Measurements from ENCODE around the gene KCNAB3.
"Not testable (repeated sequence)": the region's sequence is repeated elsewhere in the genome, so short reads cannot be mapped to it uniquely, and the experiment has no call there.

The KCNAB3 gene

DNA sequence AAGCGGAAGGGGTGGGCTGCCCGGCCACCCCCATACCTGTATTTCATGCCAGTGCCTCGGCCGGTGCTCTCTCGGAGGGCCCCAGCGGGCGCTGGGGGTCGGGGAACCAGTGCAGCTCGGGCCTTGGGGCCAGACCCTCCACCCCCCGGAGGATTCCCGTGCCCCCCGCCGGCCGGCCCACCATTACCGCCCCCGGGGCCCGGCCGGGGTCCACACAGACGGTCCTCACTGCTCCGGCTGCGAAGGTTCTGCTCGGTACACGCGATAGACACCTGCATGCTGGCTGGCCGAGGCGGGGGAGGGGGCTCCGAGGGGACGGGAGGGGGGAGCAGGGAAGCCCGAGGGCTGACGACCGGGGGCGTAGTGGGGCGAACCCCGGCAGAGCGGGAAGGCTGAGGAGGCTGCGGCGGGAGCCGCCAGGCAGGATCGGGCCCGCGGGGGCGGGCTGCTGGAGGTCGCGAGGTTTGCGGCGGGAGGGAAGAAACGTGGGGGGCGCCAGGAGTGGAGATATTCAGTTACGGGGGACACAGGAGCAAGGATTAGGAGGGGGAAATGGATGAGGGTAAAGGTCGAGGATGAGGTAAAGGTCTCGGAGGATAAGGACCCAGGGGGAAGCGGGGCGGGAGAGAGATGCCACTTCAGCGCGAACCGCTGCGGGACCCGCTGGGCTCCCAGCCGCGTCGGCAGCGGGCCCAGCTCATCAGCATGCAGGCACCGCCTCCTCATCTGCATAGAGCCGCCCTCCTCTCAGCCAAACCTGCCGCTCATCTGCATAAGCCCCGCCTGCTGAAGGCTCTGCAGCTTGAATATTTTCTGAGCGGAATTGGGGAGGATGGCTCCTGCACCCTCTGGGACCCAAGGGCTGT is at the start of gene KCNAB3:
Gene KCNAB3, minus strand, starts transcription at position 699 of the 866 bp plus-strand sequence. Its CDS starts 421 bp downstream, at position 278.
- no peak for DNase-seq (ENCODE audit: low read depth)

DNA sequence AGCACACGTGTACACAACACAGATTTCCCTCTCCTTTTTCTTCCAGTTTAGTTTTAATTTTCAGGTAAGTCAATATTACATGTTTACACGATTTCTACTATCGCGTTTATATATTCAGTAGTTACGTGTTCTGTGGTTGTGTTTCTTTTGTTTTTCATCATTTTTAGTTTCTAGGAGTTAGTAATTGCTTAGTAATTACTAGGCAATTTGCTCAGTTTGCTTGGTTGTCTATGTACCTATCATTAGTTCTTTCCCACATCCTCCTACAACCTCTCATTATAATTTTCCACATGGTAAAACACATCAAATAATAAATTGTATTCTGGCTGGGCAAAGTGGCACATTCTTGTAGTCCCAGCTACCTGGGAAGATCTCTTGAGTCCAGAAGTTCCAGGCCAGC is 48.1 kb upstream of the KCNAB3 start:
- no peak for DNase-seq (ENCODE audit: low read depth)

DNA sequence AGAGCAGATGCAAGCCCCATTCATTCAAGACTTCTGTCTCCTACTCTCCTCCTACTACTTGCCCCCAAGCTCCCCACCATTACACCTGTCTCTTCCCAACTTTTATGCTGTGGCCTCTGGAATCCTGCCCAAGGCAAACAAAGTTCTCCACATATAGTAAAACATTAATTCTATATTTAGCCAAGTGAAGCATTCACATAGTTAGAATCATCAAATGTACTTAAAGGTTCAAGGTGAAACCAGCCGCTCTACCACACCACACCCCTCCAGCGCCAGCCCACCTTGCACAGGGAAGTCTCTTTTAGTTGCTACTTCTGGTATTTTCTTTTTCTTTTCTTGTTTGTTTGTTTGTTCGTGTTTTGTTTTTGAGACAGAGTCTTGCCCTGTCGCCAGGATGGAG is 47.4 kb upstream of the KCNAB3 start:
- no peak for DNase-seq (ENCODE audit: low read depth)

DNA sequence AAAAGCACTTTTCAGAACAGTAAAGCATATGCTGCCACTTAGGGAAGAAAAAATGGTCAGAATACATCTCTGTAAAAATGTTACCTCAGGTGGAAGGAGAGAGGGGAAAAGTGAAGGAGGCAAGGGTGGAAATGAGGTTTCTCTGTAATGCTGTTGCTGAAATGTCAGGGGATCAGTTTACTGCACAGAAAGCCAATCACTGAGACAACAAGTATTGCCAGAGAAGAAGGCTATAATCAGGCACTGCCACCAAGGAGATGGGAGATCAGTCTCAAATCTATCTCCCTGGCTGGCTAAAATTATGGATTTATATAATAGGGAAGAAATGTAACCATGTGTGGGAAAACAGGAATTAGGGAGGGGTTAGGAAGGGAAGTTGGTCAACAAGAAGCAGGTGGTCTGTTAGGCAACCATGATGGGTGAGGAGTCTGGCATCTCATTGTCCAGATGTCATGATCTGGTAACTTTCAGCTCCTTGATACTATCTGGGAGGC is 45.0 kb upstream of the KCNAB3 start:
- no peak for DNase-seq (ENCODE audit: low read depth)

DNA sequence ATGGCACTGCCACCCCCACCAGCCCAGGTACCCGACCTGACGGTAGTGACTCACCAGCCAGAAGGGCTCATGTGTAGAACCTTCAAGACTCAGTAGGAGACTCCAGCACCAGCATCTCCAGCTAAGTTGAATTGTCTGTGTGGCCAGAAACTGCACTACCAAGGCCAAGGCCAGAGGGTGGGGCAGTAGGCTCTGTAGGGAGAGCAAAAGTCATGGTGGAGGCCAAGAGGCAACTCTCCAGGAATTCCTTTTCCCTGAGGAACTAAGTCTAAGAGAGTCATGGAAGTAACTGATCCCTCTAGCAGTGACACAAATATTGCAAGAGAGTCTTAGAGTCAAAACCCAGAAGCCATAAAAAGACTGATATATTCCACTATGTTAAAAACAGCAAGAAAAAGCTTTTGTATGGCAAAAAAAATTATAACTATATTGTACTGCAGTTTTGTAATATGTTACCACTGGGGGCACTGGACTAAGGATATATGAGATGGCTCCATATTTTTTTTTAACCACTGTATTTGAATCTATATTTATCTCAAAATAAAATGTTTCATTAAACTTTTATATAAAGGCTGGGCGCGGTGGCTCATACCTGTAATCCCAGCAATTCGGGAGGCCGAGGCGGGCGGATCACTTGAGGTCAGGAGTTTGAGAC is 42.6 kb upstream of the KCNAB3 start:
- DNase-seq (ENCODE audit: low read depth) = no peak

DNA sequence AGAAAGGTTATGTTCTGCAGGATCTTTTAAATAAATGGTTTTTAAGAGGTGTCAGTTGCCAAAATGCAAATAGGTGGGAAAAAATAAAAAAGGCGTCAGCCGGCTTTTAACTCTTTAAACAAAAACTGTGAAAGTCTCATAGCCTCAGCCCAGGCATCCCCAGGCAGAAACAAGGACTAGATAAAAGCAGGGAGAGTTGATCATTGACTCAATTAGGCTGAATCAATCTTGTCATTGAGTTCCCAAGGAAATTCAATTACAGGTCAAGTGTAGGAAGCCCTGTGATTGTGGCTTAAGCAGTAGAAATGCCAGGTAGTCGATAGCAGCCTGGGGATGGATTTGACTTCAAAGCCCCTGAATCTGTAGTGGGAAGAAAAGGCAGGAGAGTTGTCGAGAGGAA is 42.0 kb upstream of the KCNAB3 start:
- no peak for DNase-seq (ENCODE audit: low read depth)

DNA sequence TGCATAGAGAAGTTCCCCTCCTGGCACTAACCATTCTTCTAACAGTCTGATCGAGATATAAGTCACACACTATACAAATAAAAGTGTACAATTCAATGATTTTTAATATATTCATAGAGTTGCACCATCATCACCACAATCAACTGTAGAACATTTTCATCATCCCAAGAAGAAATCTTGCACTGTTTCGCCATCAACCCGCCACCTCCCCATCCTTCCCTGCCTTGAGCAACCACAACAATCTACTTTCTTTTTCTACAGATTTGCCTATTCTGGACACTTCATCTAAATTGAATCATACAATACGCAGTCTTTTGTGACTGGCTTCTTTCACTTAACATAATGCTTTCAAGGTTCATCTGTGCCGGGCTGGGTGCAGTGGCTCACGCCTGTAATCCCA is 39.8 kb upstream of the KCNAB3 start:
- DNase-seq (ENCODE audit: low read depth) = no peak

DNA sequence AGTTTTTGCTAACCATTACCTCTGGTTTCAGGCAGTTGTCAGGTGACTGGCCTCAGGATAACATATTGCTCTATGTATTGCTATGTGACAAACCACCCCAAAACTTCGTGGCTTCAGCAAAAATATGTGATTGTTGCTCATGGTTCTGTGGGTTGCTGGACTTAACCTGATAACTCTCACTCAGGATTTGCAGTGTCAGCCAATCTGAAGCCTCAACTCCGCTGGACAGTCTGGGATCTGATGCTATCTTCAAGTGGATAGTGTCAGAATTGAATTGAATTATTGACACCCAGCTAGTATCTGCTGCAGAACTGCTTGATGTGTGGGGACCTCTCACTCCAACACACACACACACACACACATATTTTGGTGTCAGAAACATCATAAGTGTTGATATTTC is 38.1 kb upstream of the KCNAB3 start:
- DNase-seq (ENCODE audit: low read depth) = no peak

DNA sequence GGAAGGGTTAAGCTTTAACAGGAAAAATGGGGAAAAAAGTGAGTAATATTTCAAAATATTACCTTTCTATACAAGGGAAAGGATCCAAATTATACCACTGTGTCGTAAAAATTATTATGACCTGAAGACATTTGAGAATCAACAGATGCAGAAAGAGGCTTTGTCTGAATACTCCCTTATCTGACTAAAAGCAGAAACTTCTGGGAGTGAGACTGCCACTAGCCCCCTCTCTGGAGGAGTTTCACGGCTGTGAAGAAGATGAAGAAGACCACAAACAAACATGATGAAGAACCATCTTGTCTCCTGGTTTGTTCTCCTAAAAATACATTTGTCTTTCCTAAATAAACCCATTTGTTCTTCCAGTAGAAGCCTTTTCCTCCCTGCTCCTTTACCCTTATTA is 31.8 kb upstream of the KCNAB3 start:
- no peak for DNase-seq (ENCODE audit: low read depth)

DNA sequence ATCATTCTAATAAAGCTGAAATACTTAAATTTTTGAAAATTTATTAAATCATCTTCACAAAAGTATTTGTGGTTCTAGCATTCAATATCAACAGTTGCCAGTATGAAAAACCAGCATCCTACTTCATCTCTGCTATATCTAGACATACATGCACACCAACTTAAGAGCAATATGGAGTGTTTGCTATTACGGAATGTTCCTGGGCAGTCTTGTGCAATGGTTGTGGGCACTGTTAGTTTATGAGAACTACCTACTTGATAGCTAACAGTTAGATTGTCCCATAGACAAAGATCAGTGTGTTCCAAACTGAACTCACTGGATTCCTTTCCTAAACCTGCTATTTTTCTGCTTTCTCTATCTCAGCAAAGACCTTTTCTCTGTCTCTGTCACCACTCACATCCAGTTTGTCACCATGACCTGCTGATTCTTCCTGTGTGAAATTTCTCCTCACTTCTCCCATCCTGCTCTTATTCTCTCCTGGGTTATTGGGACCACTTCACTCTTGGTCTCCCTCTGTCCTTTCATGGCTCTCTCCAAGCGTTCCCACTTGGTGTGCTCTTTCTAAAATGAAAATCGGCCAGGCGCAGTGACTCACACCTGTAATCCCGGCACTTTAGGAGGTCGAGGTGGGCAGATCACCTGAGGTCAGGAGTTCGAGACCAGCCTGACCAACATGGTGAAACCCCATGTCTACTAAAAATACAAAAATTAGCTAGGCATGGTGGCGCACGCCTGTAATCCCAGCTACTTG is 30.0 kb upstream of the KCNAB3 start:
- DNase-seq (ENCODE audit: low read depth) = no peak

DNA sequence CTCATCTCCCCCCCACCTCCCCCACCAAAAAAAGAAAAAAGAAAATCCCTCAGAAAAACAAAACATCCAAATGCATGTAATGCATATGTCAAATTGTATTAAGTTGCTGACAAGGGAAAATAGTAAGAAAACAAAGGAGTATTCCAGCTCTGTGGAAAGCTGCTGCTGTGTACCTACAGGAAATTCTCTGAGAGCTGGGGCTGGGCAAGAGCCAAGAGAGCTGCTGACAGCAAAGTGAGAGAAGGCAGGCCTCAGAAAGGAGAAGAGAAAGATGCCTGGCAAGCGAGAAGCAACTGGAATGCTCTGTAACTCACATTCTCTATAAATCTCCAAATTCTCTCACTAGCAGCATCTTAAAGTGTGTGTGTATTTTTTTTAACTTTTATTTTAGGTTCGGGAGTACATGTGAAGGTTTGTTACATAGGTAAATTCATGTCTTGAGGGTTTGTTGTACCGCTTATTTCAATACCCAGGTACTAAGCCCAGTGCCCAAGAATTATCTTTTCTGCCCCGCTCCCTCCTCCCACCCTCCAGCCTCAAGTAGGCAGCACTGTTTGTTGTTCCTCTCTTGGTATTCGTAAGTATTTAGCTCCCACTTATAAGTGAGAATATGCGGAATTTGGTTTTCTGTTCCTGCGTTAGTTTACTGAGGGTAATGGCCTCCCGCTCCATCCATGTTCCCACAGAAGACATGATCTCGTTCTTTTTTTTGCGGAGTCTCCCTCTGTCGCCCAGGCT is 26.7 kb upstream of the KCNAB3 start:
- no peak for DNase-seq (ENCODE audit: low read depth)

DNA sequence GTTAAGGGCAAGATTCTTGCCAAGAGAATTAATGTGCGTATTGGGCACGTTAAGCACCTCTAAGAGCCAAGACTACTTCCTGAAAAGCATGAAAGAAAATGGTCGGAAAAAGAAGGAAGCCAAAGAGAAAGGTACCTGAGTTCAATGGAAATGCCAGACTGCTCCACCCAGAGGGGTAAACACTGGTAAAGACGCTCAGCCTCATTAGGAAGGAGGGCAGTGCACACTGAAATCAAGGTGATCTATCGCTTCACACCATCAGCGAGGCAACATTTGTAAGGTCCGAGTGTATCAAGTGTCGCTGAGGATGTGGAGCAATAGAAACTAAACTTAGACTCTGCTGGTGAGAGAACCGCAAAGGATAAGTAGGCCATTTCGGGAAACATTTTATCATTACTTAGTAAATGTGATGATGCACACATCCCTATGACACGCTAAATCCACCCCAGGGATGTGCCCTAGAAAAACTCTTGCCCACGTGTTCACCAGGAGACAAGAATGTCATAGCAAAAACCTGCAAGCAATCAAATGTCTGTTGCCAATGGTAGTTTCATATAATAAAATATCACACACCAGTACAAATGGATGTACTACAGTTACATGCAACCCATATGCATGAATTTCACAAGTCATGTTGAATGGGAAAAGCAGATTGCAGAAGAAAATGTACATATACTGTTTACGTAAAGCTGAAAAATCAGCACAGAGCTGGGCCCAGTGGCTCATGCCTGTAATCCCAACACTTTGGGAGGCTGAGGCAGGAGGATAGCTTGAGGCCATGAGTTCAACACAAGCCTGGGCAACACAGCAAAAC is 26.0 kb upstream of the KCNAB3 start:
- no peak for DNase-seq (ENCODE audit: low read depth)

DNA sequence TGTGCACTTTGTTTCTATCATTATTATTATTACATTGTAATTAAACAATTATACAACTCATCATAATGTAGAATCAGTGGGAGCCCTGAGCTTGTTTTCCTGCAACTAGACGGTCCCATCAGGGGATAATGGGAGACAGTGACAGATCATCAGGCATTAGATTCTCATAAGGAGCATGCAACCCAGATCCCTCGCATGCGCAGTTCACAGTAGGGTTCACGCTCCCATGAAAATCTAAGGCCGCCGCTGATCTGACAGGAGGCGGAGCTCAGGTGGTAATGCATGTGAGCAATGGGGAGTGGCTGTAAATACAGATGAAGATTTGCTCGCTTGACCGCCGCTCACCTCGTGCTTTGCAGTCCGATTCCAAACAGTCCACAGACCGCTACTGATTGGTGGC is 23.6 kb upstream of the KCNAB3 start:
- DNase-seq (ENCODE audit: low read depth) = not testable (repeated sequence)

DNA sequence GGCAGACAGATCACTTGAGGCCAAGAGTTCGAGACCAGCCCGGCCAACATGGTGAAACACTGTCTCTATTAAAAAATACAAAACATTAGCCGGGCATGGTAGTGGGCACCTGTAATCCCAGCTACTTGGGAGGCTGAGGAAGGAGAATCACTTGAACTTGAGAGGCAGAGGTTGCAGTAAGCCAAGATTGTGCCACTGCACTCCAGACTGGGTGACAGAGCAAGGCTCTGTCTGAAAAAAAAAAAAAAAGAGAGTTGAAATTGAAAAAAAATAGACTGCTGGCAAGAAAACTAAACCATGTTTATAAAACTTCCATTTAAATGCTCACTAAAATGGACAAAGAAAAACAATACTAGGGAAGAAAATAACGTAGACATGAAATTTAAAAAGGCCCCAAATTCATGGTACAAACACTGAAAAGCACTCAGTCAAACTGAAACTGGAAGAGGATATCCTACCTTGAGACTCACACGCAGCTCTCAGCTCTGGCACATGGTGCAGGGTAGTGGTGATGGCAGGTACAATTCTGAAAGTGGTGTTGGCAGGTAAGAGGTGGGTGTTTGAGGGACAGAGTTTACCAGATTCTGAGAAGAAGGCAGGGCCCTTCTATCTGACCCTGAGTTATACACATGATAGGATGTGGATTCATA is 21.6 kb upstream of the KCNAB3 start:
- DNase-seq (ENCODE audit: low read depth) = no peak

DNA sequence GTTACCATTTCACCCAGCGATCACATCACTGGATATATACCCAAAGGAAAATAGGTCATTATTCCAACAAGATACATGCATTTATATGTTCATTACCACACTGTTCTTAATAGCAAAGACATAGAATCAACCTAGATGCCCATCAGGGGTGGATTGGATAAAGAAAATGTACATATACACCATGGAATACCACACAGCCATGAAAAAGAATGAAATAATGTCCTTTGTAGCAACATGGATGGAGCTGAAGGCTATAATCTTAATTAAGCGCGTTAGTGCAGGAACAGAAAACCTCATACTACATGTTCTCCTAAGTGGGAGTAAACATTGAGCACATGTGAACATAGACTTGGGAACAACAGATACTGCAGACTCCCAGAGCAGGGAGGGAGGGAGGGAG is 20.9 kb upstream of the KCNAB3 start:
- DNase-seq (ENCODE audit: low read depth) = no peak

DNA sequence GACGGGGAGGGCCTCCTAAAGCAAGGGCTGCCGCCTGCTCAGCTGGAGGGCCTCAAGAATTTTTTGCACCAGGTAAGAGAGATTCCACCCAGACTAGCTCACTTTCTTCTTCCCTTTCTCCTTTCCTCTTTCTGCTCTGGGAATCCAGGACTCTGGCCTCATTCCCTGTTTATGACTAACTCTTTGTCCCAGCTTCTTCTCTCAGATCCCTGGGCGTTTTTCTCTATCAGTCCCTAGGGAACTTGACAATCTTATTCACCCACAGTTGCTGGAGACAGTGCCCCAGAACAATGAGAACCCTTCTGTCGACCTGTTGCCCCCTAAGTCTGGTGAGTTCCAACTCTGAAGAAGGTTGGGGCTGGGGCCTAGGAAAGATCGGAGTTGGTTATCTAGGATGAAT is 18.0 kb upstream of the KCNAB3 start:
- no peak for DNase-seq (ENCODE audit: low read depth)

DNA sequence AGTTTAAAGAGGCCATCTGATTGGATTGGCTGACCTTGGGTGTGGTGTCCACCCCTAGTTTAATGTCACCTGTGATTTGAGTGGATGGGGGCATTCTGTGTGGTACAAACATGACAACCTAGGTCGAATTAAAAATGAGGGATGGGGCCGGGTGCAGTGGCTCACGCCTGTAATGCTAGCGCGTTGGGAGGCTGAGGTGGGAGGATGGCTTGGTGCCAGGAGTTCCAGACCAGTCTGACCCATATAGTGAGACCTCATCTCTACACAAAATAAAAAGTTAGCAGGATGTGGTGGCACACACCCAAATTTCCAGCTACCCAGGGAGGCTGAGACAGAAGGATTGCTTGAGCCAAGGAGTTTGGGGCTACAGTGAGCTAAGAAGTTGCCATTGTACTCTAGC is 16.8 kb upstream of the KCNAB3 start:
- no peak for DNase-seq (ENCODE audit: low read depth)

DNA sequence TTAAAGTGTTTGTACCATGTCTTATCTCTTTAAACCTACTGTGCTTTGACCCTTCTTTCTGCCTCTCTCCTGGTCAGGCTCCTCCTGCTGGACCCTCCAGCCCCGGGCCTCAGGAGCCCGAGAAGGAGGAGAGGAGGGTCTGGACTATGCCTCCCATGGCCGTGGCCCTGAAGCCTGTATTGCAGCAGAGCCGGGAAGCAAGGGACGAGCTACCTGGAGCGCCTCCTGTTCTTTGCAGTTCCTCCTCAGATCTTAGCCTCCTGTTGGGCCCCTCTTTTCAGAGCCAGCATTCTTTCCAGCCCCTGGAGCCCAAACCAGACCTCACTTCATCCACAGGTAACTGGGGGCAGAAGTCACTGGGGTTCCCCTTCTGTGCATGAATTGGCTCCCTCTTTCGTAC is 16.0 kb upstream of the KCNAB3 start:
- DNase-seq (ENCODE audit: low read depth) = no peak

DNA sequence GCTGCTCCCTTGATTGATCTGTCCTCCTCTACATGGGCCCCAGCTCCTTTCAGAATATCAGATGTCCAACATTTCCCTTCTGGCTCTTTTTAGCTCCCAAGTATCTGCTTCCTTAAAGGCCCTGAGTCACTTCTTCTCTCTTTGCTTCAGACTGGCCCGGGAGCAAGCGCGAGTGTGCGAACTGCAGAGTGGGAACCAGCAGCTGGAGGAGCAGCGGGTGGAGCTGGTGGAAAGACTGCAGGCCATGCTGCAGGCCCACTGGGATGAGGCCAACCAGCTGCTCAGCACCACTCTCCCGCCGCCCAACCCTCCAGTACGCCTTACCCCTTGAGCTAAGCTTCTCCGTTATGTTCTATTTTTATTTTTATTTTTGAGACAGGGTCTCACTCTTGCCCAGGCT is 14.7 kb upstream of the KCNAB3 start:
- no peak for DNase-seq (ENCODE audit: low read depth)

DNA sequence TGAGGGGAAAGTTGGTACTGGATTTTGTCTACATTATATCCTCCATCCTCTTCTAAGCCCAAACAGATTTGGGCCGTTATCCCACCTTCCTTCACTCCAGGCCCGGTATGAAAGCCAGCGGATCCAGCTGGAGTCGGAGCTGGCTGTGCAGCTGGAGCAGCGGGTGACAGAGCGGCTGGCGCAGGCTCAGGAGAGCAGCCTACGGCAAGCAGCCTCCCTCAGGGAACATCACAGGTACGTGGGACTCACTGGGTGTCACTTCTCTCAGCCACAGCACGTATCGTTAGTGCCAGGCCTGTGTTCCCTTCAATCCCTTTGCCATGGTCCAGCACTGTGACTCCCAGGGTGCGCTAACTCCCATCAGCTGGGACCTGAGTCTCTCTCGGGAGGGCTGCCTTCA is 13.6 kb upstream of the KCNAB3 start:
- DNase-seq (ENCODE audit: low read depth) = no peak

DNA sequence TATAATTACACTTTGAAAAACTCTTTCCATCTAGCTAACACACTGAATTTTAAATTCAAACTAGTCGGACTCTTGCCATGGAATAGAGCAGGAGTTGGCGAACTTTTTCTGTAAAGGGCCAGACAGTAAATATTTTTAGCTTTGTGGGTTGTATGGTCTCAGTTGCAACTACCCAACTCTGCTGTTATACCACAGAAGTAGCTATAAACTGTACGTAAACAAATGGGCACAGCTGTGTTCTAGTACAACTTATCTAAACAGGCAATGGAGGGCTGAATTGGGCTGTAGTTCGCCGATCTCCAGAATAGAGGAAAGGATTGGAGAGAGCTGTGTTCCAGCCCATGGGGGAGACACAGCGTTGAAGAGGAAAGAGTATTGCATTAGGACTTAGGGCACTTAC is 11.1 kb upstream of the KCNAB3 start:
- DNase-seq (ENCODE audit: low read depth) = no peak
